Measurements from ENCODE around the gene BOC.
A peak's percentile ranks its signal among the peaks of the same experiment; 100 is the strongest.
"Not testable (repeated sequence)": the region's sequence is repeated elsewhere in the genome, so short reads cannot be mapped to it uniquely, and the experiment has no call there.

Gene BOC

DNA sequence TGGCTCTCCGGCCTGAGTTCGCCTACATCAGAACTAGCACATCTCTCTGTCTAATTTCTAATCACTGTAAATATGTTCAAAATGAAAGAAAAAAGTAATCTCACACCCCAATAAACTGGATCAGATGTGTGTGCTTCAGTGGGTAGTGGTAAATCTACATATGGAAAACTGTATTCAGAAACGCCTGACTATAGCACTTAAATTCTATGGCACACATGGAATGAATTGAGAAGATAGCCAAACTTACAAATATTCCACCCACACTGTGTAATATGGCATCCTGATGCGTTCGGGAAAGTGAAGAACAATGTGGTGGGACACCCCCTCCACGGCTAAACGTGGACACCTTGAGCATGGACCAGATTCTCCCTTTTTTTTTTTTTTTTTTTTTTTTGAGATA is 40.6 kb upstream of the BOC start:
- H3K27ac ChIP-seq (ENCODE audit: low read depth, low read length, severe bottlenecking), result no peak overlapping the region
- no peaks in the 10 kb centered on the region for H3K9me3 ChIP-seq (ENCODE audit: control insufficient read depth, low read length)
- H3K36me3 ChIP-seq (ENCODE audit: control insufficient read depth, insufficient read depth, low read length), result no peaks in the 10 kb centered on the region
- H3K4me1 ChIP-seq (ENCODE audit: control insufficient read depth, insufficient read depth, low read length, poor library complexity, severe bottlenecking), result peaks cover 3% of the 10 kb centered on the region
- no CpG with 5 or more reads among the region's 7 CpGs for WGBS, 2 experiments (ENCODE audit: insufficient coverage in 2 of 2)
- H3K4me3 ChIP-seq (ENCODE audit: extremely low read depth, insufficient read depth, low read length, poor library complexity, severe bottlenecking), result no peak overlapping the region

DNA sequence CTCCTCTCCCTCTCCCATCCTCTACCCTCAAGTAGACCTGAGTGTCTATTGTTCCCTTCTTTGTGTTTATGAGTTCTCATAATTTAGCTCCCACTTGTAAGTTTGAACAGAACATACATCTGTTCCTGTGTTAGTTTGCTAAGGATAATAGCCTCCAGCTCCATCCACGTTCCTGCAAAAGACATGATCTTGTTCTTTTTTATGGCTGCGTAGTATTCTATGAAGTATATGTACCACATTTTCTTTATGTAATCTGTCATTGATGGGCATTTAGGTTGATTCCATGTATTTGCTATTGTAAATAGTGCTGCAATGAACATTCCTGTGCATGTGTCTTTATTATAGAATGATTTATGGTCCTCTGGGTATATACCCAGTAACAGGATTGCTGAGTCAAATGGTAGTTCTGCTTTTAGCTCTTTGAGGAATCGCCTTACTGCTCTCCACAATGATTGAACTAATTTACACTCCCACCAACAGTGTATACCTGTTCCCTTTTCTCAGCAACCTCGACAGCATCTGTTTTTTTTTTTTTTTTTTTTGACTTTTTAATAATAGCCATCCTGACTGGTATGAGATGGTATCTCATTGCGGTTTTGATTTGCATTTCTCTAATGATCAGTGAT is 39.6 kb upstream of the BOC start:
- 90 to 100% methylated on average over 1 to 2 of the region's 5 CpGs for WGBS, 2 experiments (ENCODE audit: insufficient coverage in 2 of 2)
- H3K27ac ChIP-seq (ENCODE audit: low read depth, low read length, severe bottlenecking); H3K4me1 ChIP-seq (ENCODE audit: control insufficient read depth, insufficient read depth, low read length, poor library complexity, severe bottlenecking); H3K36me3 ChIP-seq (ENCODE audit: control insufficient read depth, insufficient read depth, low read length); H3K4me3 ChIP-seq (ENCODE audit: extremely low read depth, insufficient read depth, low read length, poor library complexity, severe bottlenecking); H3K9me3 ChIP-seq (ENCODE audit: control insufficient read depth, low read length): not testable (repeated sequence)

DNA sequence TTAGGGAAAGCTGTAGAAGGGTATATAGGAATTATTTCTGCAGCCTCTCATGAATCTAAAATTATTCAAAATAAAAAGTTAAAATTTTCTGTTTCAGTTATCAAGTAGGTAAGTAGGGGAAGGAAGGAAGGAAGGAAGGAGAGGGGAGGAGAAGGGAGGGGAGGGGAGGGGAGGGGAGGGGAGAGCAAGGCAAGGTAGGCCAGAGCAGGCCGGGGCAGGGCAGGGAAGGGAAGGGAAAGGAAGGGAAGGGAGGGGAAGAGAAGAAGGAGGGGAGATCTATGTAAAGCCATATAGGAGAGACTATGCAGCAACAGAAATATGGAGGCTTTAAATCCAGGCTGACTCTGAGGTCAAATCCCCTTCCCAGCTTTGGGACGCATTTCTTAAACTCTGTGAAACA is 38.3 kb upstream of the BOC start:
- Histone ChIP-seq H3K27ac (ENCODE audit: low read depth, low read length, severe bottlenecking) (no peak overlapping the region), H3K9me3 (ENCODE audit: control insufficient read depth, low read length) (no peaks in the 10 kb centered on the region), H3K4me1 (ENCODE audit: control insufficient read depth, insufficient read depth, low read length, poor library complexity, severe bottlenecking) (no peaks in the 10 kb centered on the region), H3K4me3 (ENCODE audit: extremely low read depth, insufficient read depth, low read length, poor library complexity, severe bottlenecking) (no peak overlapping the region), H3K36me3 (ENCODE audit: control insufficient read depth, insufficient read depth, low read length) (no peaks in the 10 kb centered on the region)
- WGBS, 2 experiments (ENCODE audit: insufficient coverage in 2 of 2), result 80 to 100% methylated on average over 1 of the region's 2 CpGs

DNA sequence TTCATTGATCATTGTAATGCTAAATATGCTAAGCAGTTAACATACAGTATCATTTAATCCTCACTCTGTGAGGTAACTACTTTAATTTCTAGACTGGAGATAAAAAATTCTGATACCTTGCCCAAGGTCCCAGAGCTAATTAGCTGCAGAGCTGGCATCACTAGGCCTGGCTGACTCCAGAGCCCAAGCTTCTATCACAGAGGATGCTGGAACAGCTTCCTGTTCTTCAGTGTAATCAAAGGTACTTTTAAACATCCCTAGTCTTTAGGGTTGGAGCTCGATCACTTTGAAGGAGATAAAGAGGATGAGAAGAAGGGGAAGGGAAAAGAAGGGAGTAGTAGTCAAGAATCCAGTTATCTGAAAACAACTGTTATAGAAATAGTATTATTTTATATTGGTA is 37.1 kb upstream of the BOC start:
- Histone ChIP-seq H3K9me3 (ENCODE audit: control insufficient read depth, low read length) (no peaks in the 10 kb centered on the region), H3K4me1 (ENCODE audit: control insufficient read depth, insufficient read depth, low read length, poor library complexity, severe bottlenecking) (no peaks in the 10 kb centered on the region), H3K36me3 (ENCODE audit: control insufficient read depth, insufficient read depth, low read length) (no peaks in the 10 kb centered on the region), H3K27ac (ENCODE audit: low read depth, low read length, severe bottlenecking) (no peak overlapping the region), H3K4me3 (ENCODE audit: extremely low read depth, insufficient read depth, low read length, poor library complexity, severe bottlenecking) (no peak overlapping the region)
- WGBS, 2 experiments (ENCODE audit: insufficient coverage in 2 of 2), result no CpG with 5 or more reads among the region's 1 CpG

DNA sequence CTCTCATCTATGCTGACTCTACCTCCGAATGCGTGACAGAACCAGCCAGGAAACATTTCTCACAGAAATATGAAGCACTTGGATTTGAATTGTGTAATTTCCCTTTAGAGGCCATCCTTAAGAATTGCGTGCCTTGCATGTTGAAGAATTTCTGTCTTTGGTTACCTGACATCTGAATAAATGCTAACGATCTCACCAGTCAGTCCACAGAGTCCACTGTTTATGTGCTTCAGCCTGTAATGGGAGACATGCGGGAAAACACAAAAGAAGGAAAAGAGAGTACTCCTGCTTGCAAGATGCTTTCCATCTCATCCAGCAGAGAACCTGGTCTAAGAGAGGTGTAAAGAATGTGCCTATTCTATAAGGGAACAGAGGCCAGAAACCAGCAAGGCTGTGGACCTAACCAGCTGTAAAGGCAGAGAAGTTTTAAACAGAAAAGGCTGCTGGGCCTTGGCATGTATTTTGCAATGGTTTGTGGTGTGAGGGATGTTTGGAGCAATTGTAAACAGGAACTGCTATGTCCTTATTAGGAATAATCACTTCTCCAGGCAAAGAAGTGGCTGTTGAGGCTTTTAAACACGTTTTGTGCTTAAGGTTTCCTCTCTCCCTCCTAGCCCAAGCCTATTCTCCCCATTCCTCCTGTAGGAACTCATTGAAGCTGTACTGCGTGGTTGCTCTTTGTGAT is 36.4 kb upstream of the BOC start:
- Histone ChIP-seq H3K9me3 (ENCODE audit: control insufficient read depth, low read length) (no peaks in the 10 kb centered on the region), H3K4me3 (ENCODE audit: extremely low read depth, insufficient read depth, low read length, poor library complexity, severe bottlenecking) (no peak overlapping the region), H3K27ac (ENCODE audit: low read depth, low read length, severe bottlenecking) (peak overlapping the region; percentile 30), H3K4me1 (ENCODE audit: control insufficient read depth, insufficient read depth, low read length, poor library complexity, severe bottlenecking) (no peaks in the 10 kb centered on the region), H3K36me3 (ENCODE audit: control insufficient read depth, insufficient read depth, low read length) (no peaks in the 10 kb centered on the region)
- 83 to 88% methylated on average over 6 of the region's 7 CpGs for WGBS, 2 experiments (ENCODE audit: insufficient coverage in 2 of 2)

DNA sequence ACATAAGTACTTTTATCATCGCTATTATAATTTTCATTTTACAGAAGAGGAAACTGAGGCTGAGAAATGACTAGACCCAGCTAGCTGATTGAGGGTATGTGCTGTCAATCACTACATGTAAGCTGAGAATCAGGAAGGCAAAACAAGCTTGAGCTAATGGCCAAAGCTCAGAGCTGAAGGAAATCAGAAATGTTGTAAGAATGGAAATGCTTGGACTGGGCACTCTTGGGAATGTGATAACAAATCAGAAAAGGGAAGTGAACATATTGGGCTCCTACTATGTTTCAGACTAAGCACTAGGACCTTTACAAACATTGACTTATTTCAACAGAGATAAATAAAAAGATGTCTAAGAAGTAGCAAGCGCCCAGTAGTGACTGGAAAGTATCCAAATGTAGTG is 33.8 kb upstream of the BOC start:
- H3K4me1 ChIP-seq (ENCODE audit: control insufficient read depth, insufficient read depth, low read length, poor library complexity, severe bottlenecking), result no peaks in the 10 kb centered on the region
- no peak overlapping the region for H3K27ac ChIP-seq (ENCODE audit: low read depth, low read length, severe bottlenecking)
- H3K36me3 ChIP-seq (ENCODE audit: control insufficient read depth, insufficient read depth, low read length), result no peaks in the 10 kb centered on the region
- H3K9me3 ChIP-seq (ENCODE audit: control insufficient read depth, low read length), result no peaks in the 10 kb centered on the region
- WGBS, 2 experiments (ENCODE audit: insufficient coverage in 2 of 2), result 89 to 100% methylated on average over 1 of the region's 2 CpGs
- no peak overlapping the region for H3K4me3 ChIP-seq (ENCODE audit: extremely low read depth, insufficient read depth, low read length, poor library complexity, severe bottlenecking)

DNA sequence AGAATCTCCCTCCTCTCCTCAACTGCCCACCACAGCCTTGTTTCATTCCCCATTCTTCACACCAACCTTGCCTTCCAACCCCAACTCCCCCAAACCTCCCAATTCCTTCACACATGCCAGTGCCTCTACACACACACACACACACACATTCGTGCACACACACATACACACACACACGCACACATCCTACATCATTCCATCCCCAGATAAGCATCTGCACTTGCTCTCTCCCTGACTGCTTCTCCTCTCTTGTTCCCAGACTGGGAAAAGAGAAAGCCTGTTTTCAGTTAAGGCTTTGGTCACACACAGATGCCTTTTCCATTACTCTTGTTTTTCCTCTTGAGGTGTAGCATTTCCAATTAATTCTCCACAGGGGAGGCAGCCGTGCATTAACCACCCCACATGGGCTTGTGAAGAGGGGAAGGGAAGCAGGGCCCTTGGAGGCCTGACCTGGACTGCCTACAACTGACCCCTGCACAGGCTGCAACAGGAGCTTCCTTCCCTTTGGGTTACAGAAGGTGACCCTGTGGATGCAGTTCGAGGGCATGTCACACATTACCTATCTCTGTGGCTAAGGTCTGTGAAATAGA is 32.0 kb upstream of the BOC start:
- Histone ChIP-seq H3K9me3 (ENCODE audit: control insufficient read depth, low read length) (peaks cover 1% of the 10 kb centered on the region), H3K4me3 (ENCODE audit: extremely low read depth, insufficient read depth, low read length, poor library complexity, severe bottlenecking) (no peak overlapping the region), H3K27ac (ENCODE audit: low read depth, low read length, severe bottlenecking) (no peak overlapping the region), H3K36me3 (ENCODE audit: control insufficient read depth, insufficient read depth, low read length) (no peaks in the 10 kb centered on the region), H3K4me1 (ENCODE audit: control insufficient read depth, insufficient read depth, low read length, poor library complexity, severe bottlenecking) (no peaks in the 10 kb centered on the region)
- 79 to 93% methylated on average over 2 to 3 of the region's 4 CpGs for WGBS, 2 experiments (ENCODE audit: insufficient coverage in 2 of 2)

DNA sequence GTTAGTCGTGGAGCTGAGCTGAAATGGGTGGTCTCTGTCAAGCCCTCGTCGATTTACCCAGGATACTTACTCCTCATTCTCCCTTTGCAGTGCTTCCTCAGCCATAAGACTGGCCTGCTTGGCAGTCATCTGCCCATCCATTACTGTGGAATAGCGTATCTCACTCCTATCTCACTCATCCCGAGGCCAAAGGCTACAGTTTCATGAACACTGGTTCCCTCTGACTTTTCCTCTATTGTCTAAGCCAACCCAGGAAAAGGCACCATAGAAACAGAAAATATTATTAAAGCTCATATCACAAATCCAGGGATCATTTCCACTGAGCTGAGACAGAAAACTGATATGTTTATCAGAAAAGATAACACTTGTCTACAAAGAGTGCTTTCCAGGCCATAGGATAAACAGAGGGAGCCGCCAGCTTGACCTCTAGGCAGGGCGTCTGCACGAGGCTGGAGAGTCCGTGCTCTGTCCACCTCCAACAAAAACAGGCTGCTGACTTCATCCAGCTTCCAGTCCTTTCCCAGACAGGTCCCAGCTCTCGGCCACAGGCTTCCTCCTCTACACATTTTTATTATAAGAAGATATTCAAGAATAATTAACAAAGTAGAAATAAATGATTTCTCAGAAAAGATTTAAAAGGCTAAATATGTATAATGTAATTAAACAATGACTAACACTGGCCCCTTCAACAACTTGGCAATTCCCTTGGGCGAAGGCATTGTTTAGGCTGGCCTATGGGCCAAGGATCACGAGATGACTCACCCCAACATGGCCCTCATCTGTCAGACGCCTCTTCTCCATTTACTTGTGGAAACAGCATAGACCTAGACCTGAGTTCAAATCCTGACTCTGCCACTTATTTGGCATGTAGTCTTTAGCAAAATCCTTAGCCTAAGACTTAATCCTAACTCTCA is 27.4 kb upstream of the BOC start:
- 90 to 91% methylated on average over 10 to 11 of the region's 13 CpGs for WGBS, 2 experiments (ENCODE audit: insufficient coverage in 2 of 2)

DNA sequence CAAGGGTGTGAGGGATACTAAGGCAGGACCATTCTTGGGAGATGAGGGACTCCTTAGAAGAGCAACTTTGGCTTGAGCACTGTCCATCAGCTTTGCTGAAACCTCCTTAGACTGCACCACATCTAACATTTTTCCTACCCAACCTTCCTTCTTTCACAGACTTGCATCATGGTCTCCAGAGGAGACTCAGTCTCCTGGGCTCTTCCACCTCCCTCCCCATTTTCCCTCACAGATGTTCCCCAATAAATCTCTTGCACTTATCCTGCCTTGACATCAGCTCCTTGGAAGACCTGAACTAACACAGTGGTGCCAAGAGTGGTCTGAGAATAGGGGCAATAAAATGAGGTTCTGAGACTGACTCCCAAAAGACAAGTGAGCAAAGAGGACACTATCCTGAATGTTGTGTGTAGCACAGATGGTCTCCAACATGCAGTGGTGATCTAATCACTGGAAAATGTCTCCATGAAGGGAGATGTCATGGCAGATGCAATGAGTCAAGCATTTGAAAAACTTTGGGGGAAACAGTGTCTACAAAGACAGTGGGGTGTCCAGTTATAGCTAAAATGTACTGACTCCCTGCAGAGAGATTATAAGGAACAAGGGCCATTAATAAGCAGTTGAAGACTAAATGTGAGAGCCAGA is 26.0 kb upstream of the BOC start:
- H3K9me3 ChIP-seq (ENCODE audit: control insufficient read depth, low read length), result peaks cover 5% of the 10 kb centered on the region
- H3K4me1 ChIP-seq (ENCODE audit: control insufficient read depth, insufficient read depth, low read length, poor library complexity, severe bottlenecking), result no peaks in the 10 kb centered on the region
- H3K27ac ChIP-seq (ENCODE audit: low read depth, low read length, severe bottlenecking), result no peak overlapping the region
- no peaks in the 10 kb centered on the region for H3K36me3 ChIP-seq (ENCODE audit: control insufficient read depth, insufficient read depth, low read length)
- H3K4me3 ChIP-seq (ENCODE audit: extremely low read depth, insufficient read depth, low read length, poor library complexity, severe bottlenecking), result no peak overlapping the region

More for the DNA sequence above, 27.4 kb upstream of the BOC start:
- Histone ChIP-seq H3K9me3 (ENCODE audit: control insufficient read depth, low read length) (peaks cover 5% of the 10 kb centered on the region), H3K36me3 (ENCODE audit: control insufficient read depth, insufficient read depth, low read length) (no peaks in the 10 kb centered on the region), H3K4me3 (ENCODE audit: extremely low read depth, insufficient read depth, low read length, poor library complexity, severe bottlenecking) (no peak overlapping the region), H3K27ac (ENCODE audit: low read depth, low read length, severe bottlenecking) (no peak overlapping the region), H3K4me1 (ENCODE audit: control insufficient read depth, insufficient read depth, low read length, poor library complexity, severe bottlenecking) (no peaks in the 10 kb centered on the region)

DNA sequence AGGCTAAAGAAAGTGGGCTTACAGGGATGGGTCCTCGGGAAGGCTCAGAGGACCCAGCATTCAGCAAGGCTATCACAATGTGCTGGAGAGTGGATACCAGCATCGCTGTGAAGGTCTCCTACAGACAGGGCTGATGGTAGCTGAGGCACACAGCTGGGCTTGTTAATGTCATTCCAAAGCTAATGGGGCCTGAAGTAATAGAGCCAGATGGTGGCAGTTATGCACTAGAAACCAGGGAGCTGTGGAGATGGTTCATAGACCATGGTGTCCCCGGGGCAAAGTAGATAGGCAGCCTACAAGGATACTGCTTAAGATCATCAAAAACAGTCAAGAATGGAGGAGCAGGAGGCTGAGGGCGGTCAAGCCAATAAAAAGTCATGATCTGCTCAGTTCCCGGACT is 24.8 kb upstream of the BOC start:
- Histone ChIP-seq H3K36me3 (ENCODE audit: control insufficient read depth, insufficient read depth, low read length) (no peaks in the 10 kb centered on the region), H3K9me3 (ENCODE audit: control insufficient read depth, low read length) (peaks cover 5% of the 10 kb centered on the region), H3K4me1 (ENCODE audit: control insufficient read depth, insufficient read depth, low read length, poor library complexity, severe bottlenecking) (no peaks in the 10 kb centered on the region), H3K4me3 (ENCODE audit: extremely low read depth, insufficient read depth, low read length, poor library complexity, severe bottlenecking) (no peak overlapping the region), H3K27ac (ENCODE audit: low read depth, low read length, severe bottlenecking) (no peak overlapping the region)
- WGBS, 2 experiments (ENCODE audit: insufficient coverage in 2 of 2), result 91 to 95% methylated on average over 4 to 5 of the region's 5 CpGs

All from mesodermal cell (in vitro differentiated cells).